ACC112 (cell line): ENCODE measurements around the gene RTN4.
A peak's percentile ranks its signal among the peaks of the same experiment; 100 is the strongest.

Experiments
- H2AFZ ChIP-seq: fragments of 200-600 bp; sonication (generic); one replicate; pipeline ENCODE4 v1.6.0; 2017; ENCODE audit warnings: antibody characterized with exemption, low read length; ENCODE audit not compliant: unreplicated experiment
- H3K27ac ChIP-seq: fragments of 200-600 bp; sonication (generic); 2 replicates; pipeline ENCODE4 v1.5.1; 2014; ENCODE audit warnings: low read depth, mild to moderate bottlenecking, antibody characterized with exemption, low read length, moderate library complexity
- H3K27me3 ChIP-seq: fragments of 200-600 bp; sonication (generic); 2 replicates; pipeline ENCODE4 v1.6.1; 2014; ENCODE audit warnings: mild to moderate bottlenecking, antibody characterized with exemption, low read length, moderate library complexity, mixed read lengths; ENCODE audit not compliant: insufficient read depth
- H3K36me3 ChIP-seq: fragments of 200-600 bp; sonication (generic); 2 replicates; pipeline ENCODE4 v1.6.1; 2016; ENCODE audit warnings: mild to moderate bottlenecking, antibody characterized with exemption, low read length, moderate library complexity, mixed read lengths; ENCODE audit not compliant: insufficient read depth
- H3K4me1 ChIP-seq: fragments of 200-600 bp; sonication (generic); one replicate; pipeline ENCODE4 v1.6.1; 2016; ENCODE audit warnings: low read length, mixed read lengths; ENCODE audit not compliant: insufficient read depth, unreplicated experiment, control insufficient read depth
- H3K4me3 ChIP-seq: fragments of 200-600 bp; sonication (generic); 2 replicates; pipeline ENCODE4 v1.5.1; 2014; ENCODE audit warnings: mild to moderate bottlenecking, low read depth, low read length
- H3K79me2 ChIP-seq: fragments of 200-600 bp; sonication (generic); one replicate; pipeline ENCODE4 v1.6.0; 2016; ENCODE audit warnings: low read length; ENCODE audit not compliant: control insufficient read depth, unreplicated experiment, insufficient read depth

Gene RTN4

DNA sequence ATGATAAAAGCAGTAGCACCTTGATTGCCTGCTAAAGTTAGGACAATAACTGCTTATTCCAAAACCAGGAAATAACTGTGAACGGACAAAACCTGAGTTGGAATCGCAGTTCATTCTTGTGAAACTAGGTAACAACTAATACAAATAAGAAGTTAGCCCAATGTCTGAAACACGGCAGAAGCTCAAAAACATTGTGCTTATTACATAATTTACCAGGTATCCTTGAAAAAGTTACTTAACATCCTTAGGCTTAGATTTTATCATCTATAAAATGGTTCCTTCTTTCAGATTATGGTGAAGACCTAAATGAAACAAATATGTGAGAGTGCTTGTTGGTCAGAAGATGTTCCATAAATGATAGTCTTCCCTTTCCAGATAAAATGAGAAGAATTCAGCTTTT is 32.4 kb downstream of the RTN4 start:
- H3K27ac ChIP-seq: peak overlapping the region; percentile 34
- H3K4me3 ChIP-seq: no peak overlapping the region
- H2AFZ ChIP-seq: no peak overlapping the region
- H3K4me1 ChIP-seq: peaks cover 70% of the 10 kb centered on the region
- H3K27me3 ChIP-seq: no peaks in the 10 kb centered on the region
- H3K79me2 ChIP-seq: peaks cover 97% of the 10 kb centered on the region
- H3K36me3 ChIP-seq: peaks cover 23% of the 10 kb centered on the region

- H2AFZ ChIP-seq: no peak overlapping the region
- no peak overlapping the region for H3K4me3 ChIP-seq
- peaks cover 97% of the 10 kb centered on the region for H3K79me2 ChIP-seq
- peak overlapping the region; percentile 34; the same call in 1 of the 2 replicates for H3K27ac ChIP-seq
- H3K27me3 ChIP-seq: no peaks in the 10 kb centered on the region
- peaks cover 23% of the 10 kb centered on the region for H3K36me3 ChIP-seq
- H3K4me1 ChIP-seq: peaks cover 75% of the 10 kb centered on the region
These were observed 32.8 kb downstream of the RTN4 start for GRCh38 chr2:55017428-55017827.

DNA sequence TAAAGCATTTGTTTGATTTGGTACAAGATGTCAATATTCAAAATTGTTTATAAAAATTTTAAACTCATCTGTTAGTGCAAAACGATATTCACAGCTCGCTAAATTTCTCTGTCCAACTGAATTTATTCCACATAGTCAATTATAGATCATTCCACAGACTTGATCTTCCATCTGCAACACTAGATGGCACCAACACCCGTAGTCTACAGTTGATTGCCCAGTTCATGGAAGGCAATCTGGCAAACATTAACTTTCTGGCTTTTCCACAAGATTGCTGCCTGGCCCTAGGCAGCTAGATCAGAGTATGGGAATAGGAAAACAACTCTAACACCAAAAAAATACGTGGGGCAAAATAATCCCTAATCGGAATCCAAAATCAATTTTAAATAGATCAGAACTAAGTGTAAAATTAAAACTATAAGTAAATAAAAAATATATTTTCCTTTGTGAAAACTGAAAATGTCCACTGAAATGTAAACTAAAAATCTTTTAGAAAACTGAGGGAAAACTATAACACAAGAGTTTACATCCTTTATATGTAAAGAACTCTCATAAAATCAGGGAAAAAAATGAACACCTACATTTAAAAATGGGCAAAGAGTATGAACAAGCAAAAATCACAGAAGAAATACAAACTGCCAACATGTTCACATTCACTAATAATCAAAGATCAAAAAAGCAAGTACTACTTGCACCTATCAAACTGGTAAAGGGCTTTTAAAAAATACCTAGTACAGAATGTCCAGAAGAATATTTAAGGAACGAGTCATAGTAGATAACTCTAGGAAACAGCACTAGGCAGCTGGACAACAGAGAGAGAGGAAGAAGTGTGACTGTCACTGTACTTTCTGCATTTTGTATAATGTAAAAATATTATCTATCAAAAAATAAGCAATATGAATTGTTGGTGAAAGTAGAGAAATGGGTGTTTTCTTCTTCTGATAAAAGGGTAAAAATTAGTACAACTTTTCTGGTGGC is 35.0 kb downstream of the RTN4 start:
- Histone ChIP-seq H3K36me3 (peaks cover 20% of the 10 kb centered on the region), H2AFZ (no peak overlapping the region), H3K79me2 (peaks cover 97% of the 10 kb centered on the region), H3K4me1 (peaks cover 91% of the 10 kb centered on the region), H3K27me3 (no peaks in the 10 kb centered on the region), H3K27ac (peak overlapping the region; percentile 42), H3K4me3 (peak overlapping the region; percentile 22; the same call in 1 of the 2 replicates)

GRCh38 chr2:55013936-55014335 is 36.3 kb downstream of the RTN4 start:
- Histone ChIP-seq H3K4me1 (peaks cover 89% of the 10 kb centered on the region), H3K4me3 (no peak overlapping the region), H2AFZ (no peak overlapping the region), H3K27ac (no peak overlapping the region), H3K36me3 (peaks cover 12% of the 10 kb centered on the region), H3K79me2 (peaks cover 97% of the 10 kb centered on the region), H3K27me3 (no peaks in the 10 kb centered on the region)

DNA sequence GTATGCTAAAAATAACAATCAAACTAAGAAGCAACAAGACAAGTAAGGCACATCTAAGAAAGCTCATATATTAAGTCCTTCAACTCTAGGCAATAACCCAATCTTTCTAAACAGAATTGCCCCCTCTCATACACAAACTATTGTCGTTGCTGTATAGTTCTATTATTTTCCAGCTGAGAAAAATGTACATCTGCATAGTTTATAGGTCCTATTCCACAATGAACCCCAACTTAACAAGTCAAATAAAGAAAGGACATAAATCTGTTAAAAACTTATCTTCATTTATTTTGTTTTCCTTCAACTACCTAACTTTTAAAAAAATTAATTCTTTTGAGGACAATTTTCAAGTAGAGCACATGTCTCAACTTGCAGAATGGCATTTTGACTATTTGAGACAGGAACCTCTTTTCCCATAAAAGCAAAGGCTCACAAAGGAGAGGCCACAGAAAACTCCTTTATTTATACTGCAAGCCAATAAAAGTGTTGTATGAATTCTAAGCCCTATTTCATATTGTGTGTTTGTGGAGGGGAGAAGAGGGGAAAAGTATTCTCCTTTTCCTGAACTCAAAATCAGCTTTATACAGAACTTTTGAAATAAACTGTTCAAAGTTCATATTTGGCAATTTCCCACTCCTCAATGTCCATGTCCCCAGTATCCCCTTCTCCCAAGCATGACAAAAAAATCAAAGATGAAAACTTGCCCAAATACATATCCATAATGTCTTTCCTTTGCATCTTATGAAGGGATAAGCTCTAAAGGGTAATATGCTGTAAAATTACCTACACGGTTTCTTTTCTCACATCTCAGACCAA is 37.4 kb downstream of the RTN4 start:
- Histone ChIP-seq H3K79me2 (peaks cover 97% of the 10 kb centered on the region), H3K27ac (peak overlapping the region; percentile 52)

DNA sequence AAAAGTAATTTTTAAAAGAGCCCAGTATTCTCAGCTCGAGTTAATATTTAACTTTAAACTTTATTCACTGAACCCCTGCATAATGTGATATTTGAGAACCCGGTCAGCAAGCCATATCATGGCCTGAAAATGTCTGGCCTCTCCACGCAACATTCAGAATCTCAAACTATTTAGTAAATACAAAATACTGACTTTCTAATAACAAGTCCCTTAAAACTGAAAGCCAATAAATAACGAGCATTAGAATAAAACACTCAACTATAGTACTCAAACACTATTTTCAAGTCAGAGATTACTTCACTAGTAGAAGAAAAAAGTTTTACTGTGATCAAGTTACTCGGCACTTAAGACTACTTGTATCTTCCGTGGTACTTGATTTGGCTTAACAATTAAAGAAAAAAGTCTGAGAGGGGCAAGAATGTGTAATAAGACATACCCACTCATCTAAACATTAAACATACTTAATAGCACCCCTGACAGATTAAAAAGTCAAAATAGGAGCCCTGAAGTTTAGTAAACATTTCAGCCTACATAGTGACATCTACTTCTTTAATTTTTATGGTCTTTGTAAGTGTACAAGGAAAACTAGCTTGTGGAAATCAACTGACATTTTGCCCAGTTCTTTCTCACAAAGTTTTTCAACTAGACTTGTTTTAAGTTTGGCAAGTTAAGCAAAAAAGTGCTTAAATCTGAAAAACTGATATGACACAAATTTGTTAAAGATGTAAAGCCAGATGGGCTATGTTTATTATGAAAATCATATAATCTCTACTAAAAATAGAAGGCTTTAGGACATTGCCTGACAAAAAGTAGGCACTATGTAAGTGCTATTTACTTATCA is 38.2 kb downstream of the RTN4 start:
- peak overlapping the region; percentile 52 for H3K27ac ChIP-seq

More for the DNA sequence above, 37.4 kb downstream of the RTN4 start:
- no peak overlapping the region for H2AFZ ChIP-seq
- H3K4me3 ChIP-seq: peak overlapping the region; percentile 4
- H3K36me3 ChIP-seq: peaks cover 7% of the 10 kb centered on the region; the same call in 1 of the 2 replicates
- peaks cover 89% of the 10 kb centered on the region for H3K4me1 ChIP-seq
- H3K27me3 ChIP-seq: no peaks in the 10 kb centered on the region

DNA sequence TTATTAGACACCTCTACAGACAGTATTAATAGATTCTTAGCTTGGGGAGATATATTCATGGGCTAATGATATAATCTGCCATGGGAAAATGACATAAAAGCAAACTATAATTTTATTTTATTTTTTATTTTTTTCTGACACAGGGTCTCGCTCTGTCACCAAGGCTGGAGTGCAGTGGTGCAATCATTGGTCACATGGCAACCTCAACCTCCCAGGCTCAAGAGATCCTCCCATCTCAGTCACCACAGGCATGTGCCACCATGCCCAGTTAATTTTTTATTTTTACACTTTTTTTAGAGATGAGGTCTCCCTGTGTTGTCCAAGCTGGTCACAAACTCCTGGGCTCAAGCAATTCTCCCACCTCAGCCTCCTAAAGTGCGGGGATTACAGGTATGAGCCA is 39.3 kb downstream of the RTN4 start:
- Histone ChIP-seq H3K36me3 (no peaks in the 10 kb centered on the region), H3K27ac (peak overlapping the region; percentile 52), H2AFZ (no peak overlapping the region), H3K79me2 (peaks cover 99% of the 10 kb centered on the region), H3K27me3 (no peaks in the 10 kb centered on the region), H3K4me1 (peaks cover 95% of the 10 kb centered on the region), H3K4me3 (peak overlapping the region; percentile 72)

More for the DNA sequence above, 38.2 kb downstream of the RTN4 start:
- Histone ChIP-seq H3K79me2 (peaks cover 98% of the 10 kb centered on the region), H3K4me1 (peaks cover 90% of the 10 kb centered on the region), H2AFZ (no peak overlapping the region), H3K27me3 (no peaks in the 10 kb centered on the region), H3K4me3 (peak overlapping the region; percentile 4), H3K36me3 (no peaks in the 10 kb centered on the region)

GRCh38 chr2:55010149-55010591 is 40.1 kb downstream of the RTN4 start:
- Histone ChIP-seq H3K27ac (peak overlapping the region; percentile 52), H3K79me2 (peaks cover 99% of the 10 kb centered on the region), H3K4me1 (peaks cover 91% of the 10 kb centered on the region), H3K36me3 (no peaks in the 10 kb centered on the region), H3K4me3 (peak overlapping the region; percentile 72), H3K27me3 (no peaks in the 10 kb centered on the region), H2AFZ (no peak overlapping the region)

DNA sequence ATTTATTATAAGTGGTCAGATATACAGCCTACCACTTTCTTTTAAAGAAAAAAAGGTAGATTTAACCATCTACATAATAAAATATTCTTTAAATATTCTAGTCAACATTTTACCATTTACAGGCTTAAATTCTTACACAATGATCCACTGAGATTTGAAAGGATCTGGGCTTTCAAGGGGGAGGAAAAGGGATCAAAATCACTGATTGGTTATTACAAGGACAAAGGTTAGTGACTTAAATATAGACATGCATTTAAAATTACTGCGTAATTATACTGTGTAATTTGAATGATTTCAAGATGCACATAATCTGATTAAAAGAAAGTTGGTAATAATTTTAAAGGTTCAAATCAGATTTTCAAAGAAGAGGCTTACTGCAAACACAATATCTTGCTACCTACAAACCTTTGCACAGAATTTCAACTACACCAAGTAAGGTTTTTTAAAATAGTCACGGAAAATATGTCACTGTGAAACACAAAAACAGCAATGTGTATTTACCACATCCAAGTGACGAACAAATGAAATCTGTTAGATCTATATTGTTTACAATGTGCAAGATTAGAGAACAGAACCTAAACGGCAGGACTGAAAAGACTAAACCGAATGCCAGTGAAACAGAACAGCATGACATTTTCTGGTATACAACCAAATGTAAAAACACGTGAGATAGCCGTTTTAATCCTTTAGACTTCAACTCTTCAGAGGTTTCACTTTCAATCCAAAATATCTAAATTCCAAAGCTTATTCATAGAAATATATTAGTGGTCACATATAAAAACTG is 40.8 kb downstream of the RTN4 start:
- Histone ChIP-seq H3K27me3 (no peaks in the 10 kb centered on the region), H3K4me3 (peak overlapping the region; percentile 72), H3K36me3 (no peaks in the 10 kb centered on the region), H3K4me1 (peaks cover 84% of the 10 kb centered on the region), H2AFZ (no peak overlapping the region), H3K79me2 (peaks cover 99% of the 10 kb centered on the region), H3K27ac (peak overlapping the region; percentile 52)
